ENCODE data around the gene PCNX1. TPM values are rescaled to one million over a fixed set of nuclear protein-coding genes. Genes with fewer than 3 reads are reported as not detected.

The PCNX1 gene
- polyA plus RNA-seq, 1 experiment = 54.2 TPM

GRCh38 chr14:70889555-70889954 is 17.7 kb upstream of the PCNX1 start:
- Histone ChIP-seq H3K9me3 (ENCODE audit: control insufficient read depth, insufficient read depth, low read length) (no peaks in the 10 kb centered on the region), H3K4me3 (ENCODE audit: low read depth, low read length) (no peak overlapping the region), H3K27ac (ENCODE audit: low read depth, low read length) (no peak overlapping the region), H3K27me3 (ENCODE audit: control insufficient read depth, insufficient read depth, low read length) (no peaks in the 10 kb centered on the region)
- CTCF ChIA-PET = interaction anchor here (0.9 kb wide), 1 partner anchor 289 kb away, joined by 5 read pairs; the partner anchor contains the start of gene MED6
- no peak for DNase-seq (ENCODE audit: low read depth, low spot score)
- POLR2A ChIA-PET = interaction anchor here (0.6 kb wide), 1 partner anchor 90 kb away, joined by 3 read pairs; no protein-coding TSS in a partner anchor
- TF ChIP-seq CTCF (IDR thresholded peaks at IDR 0.05; ENCODE audit: low read depth, low read length) = no peak

- no peak overlapping the region for H3K4me3 ChIP-seq (ENCODE audit: low read depth, low read length)
- no peak for DNase-seq (ENCODE audit: low read depth, low spot score)
- no peak overlapping the region for H3K27ac ChIP-seq (ENCODE audit: low read depth, low read length)
- ChIA-PET POLR2A (no interaction called here), CTCF (interaction anchor here (0.6 to 1.2 kb wide), 2 partner anchors 16 to 73 kb away, joined by 3 to 4 read pairs; partner anchors contain the start of gene PCNX1)
- no peak for TF ChIP-seq CTCF (IDR thresholded peaks at IDR 0.05; ENCODE audit: low read depth, low read length)
- no peaks in the 10 kb centered on the region for H3K9me3 ChIP-seq (ENCODE audit: control insufficient read depth, insufficient read depth, low read length)
- H3K27me3 ChIP-seq (ENCODE audit: control insufficient read depth, insufficient read depth, low read length) = no peaks in the 10 kb centered on the region
These were observed 16.2 kb upstream of the PCNX1 start for GRCh38 chr14:70890826-70891659.

GRCh38 chr14:70891737-70892136 is 15.5 kb upstream of the PCNX1 start:
- H3K27ac ChIP-seq (ENCODE audit: low read depth, low read length) = no peak overlapping the region
- POLR2A ChIA-PET = no interaction called here

GRCh38 chr14:70893062-70893845 is 14.0 kb upstream of the PCNX1 start:
- Histone ChIP-seq H3K27me3 (ENCODE audit: control insufficient read depth, insufficient read depth, low read length) (no peaks in the 10 kb centered on the region), H3K9me3 (ENCODE audit: control insufficient read depth, insufficient read depth, low read length) (no peaks in the 10 kb centered on the region), H3K4me3 (ENCODE audit: low read depth, low read length) (no peak overlapping the region), H3K27ac (ENCODE audit: low read depth, low read length) (no peak overlapping the region)
- no peak for DNase-seq (ENCODE audit: low read depth, low spot score)
- POLR2A ChIA-PET = no interaction called here
- CTCF ChIA-PET = interaction anchor here (1.6 kb wide), 1 partner anchor 14 kb away, joined by 5 read pairs; the partner anchor contains the start of gene PCNX1
- no peak for TF ChIP-seq CTCF (IDR thresholded peaks at IDR 0.05; ENCODE audit: low read depth, low read length)

More at GRCh38 chr14:70891737-70892136, 15.5 kb upstream of the PCNX1 start:
- TF ChIP-seq CTCF (IDR thresholded peaks at IDR 0.05; ENCODE audit: low read depth, low read length) = no peak
- Histone ChIP-seq H3K27me3 (ENCODE audit: control insufficient read depth, insufficient read depth, low read length) (no peaks in the 10 kb centered on the region), H3K9me3 (ENCODE audit: control insufficient read depth, insufficient read depth, low read length) (no peaks in the 10 kb centered on the region), H3K4me3 (ENCODE audit: low read depth, low read length) (no peak overlapping the region)
- DNase-seq (ENCODE audit: low read depth, low spot score) = no peak
- CTCF ChIA-PET = no interaction called here
